Stomach (tissue), 9 donors: ENCODE results near the gene ARHGAP10. TPM values are rescaled to one million over a fixed set of nuclear protein-coding genes. Genes with fewer than 3 reads are reported as not detected.
A peak's percentile ranks its signal among the peaks of the same experiment; 100 is the strongest.

Experiments
- DNase-seq, 2 donors: peaks; one replicate each; pipeline versions ENCODE4 v3.0.0 to v3.0.0-alpha.2; 2013 to 2019
- H3K27ac ChIP-seq, 5 donors: fragments of 200-600 bp in 4 of 5; sonication (generic) in 4 of 5; one replicate each; pipeline ENCODE4 v1.5.1; 2013 to 2019; ENCODE audit warnings: mild to moderate bottlenecking in 1 of 5, moderate library complexity in 1 of 5
- H3K27me3 ChIP-seq, 3 donors: fragments of 200-600 bp; sonication (generic); one replicate each; pipeline ENCODE4 v1.5.1; 2017 to 2019; ENCODE audit warnings: mixed run types in 1 of 3
- H3K36me3 ChIP-seq, 4 donors: fragments of 200-600 bp; sonication (generic); 1 replicate in 3 of 4; 2 replicates in 1 of 4; pipeline ENCODE4 v1.5.1; 2016 to 2019
- H3K4me1 ChIP-seq, 4 donors: fragments of 200-600 bp; sonication (generic); one replicate each; pipeline ENCODE4 v1.5.1; 2016 to 2019
- H3K4me3 ChIP-seq, 4 donors: fragments of 200-600 bp; sonication (generic) in 3 of 4; one replicate each; pipeline ENCODE4 v1.5.1; 2016 to 2019; ENCODE audit warnings: mild to moderate bottlenecking in 1 of 4
- H3K9me3 ChIP-seq, 4 donors: fragments of 200-600 bp; sonication (generic); one replicate each; pipeline ENCODE4 v1.5.1; 2016 to 2019
- CTCF ChIP-seq, 7 experiments: fragments of 450-650 bp in 4 of 7; fragments of 200-600 bp in 3 of 7; sonication (generic) in 3 of 7; IDR thresholded peaks; one replicate each; pipeline ENCODE4 v1.5.1; 2016 to 2019; ENCODE audit warnings: antibody characterized with exemption in 7 of 7, control low read depth in 2 of 7, mild to moderate bottlenecking in 1 of 7
- EP300 ChIP-seq: sonication (generic); formaldehyde crosslinking; IDR thresholded peaks from one replicate; pipeline ENCODE4 v1.6.1; 2017; ENCODE audit warnings: antibody characterized with exemption
- POLR2A ChIP-seq, 4 donors: fragments of 450-650 bp; IDR thresholded peaks; one replicate each; pipeline ENCODE4 v1.6.1; 2016; ENCODE audit warnings: antibody characterized with exemption in 4 of 4, control low read depth in 2 of 4, mild to moderate bottlenecking in 1 of 4, moderate library complexity in 1 of 4
- POLR2AphosphoS5 ChIP-seq, 3 donors: sonication (generic); formaldehyde crosslinking; IDR thresholded peaks; one replicate each; pipeline ENCODE4 v1.6.1; 2016; ENCODE audit warnings: antibody characterized with exemption in 3 of 3
- WGBS, 5 donors: extraction: QIAGEN DNeasy Blood & Tissue Kit in 3 of 5; methylation state at CpG; one replicate each; pipeline versions ENCODE4 v1.1.5 to v1.1.7; 2013 to 2018; 5-methylcytosine and 5-hydroxymethylcytosine counted together
- intact Hi-C: fragments of 100-400 bp; cut with DNase I; formaldehyde crosslinking; loops from one replicate; pipeline ENCODE4 v1.15.1; 2023; ENCODE audit warnings: low total_unique reads
- polyA plus RNA-seq, 3 donors: library from polyadenylated mRNA; stranded (reverse); fragments of 200-250 nt; gene quantifications; one replicate each; pipeline ENCODE4 v1.2.3, GENCODE V29; 2013
- total RNA-seq, 5 donors: library from RNA; depleted of rRNA; stranded (reverse); fragments of >200 nt; gene quantifications; one replicate each; pipeline versions ENCODE4 v1.1.0 to v1.2.3, GENCODE V29; 2014 to 2016
- donor health status: healthy with polysubstance abuse.
- donor health status: Bipolar disorder and iron deficiency.
- donor health status: healthy.

The ARHGAP10 gene
- total and polyA plus RNA-seq, 8 donors, result 18.1 to 117 (median 43.9) TPM

- H3K36me3 ChIP-seq, result peaks cover 15 to 45% (median 37%) of the 10 kb centered on the region in 4 donors
- no peak overlapping the region for H3K4me3 ChIP-seq
- no peak for TF ChIP-seq POLR2A (IDR thresholded peaks at IDR 0.05)
- no peak for TF ChIP-seq EP300
- no peak for TF ChIP-seq POLR2AphosphoS5 (IDR thresholded peaks at IDR 0.05)
- TF ChIP-seq CTCF (IDR thresholded peaks at IDR 0.05), result no peak
- H3K27me3 ChIP-seq, result no peaks in the 10 kb centered on the region
- H3K4me1 ChIP-seq, result peaks cover 0 to 70% (median 22%) of the 10 kb centered on the region in 4 donors
- intact Hi-C loops, result no loop called here
- WGBS, 5 donors, result 69 to 86% (median 84%) methylated on average over 10 of the region's 10 CpGs
- no peak overlapping the region for H3K27ac ChIP-seq
- no peak for DNase-seq
- H3K9me3 ChIP-seq, result no peaks in the 10 kb centered on the region
Observed at GRCh38 chr4:148062301-148062950, 330.5 kb downstream of the ARHGAP10 start.

- Histone ChIP-seq H3K4me3 (no peak overlapping the region), H3K4me1 (peaks cover 0 to 71% (median 28%) of the 10 kb centered on the region in 4 donors), H3K36me3 (peaks cover 15 to 50% (median 37%) of the 10 kb centered on the region in 4 donors), H3K27ac (no peak overlapping the region), H3K9me3 (no peaks in the 10 kb centered on the region), H3K27me3 (no peaks in the 10 kb centered on the region)
- TF ChIP-seq CTCF (IDR thresholded peaks at IDR 0.05) (no peak), EP300 (no peak), POLR2A (IDR thresholded peaks at IDR 0.05) (no peak), POLR2AphosphoS5 (IDR thresholded peaks at IDR 0.05) (no peak)
- DNase-seq, result no peak
- 86 to 97% (median 96%) methylated on average over 9 of the region's 9 CpGs for WGBS, 5 donors
- intact Hi-C loops, result no loop called here
Observed at GRCh38 chr4:148064451-148064850, 332.6 kb downstream of the ARHGAP10 start.

GRCh38 chr4:148065075-148065474, 333.2 kb downstream of the ARHGAP10 start:
- Histone ChIP-seq H3K27ac (no peak overlapping the region), H3K4me1 (peaks cover 0 to 73% (median 33%) of the 10 kb centered on the region in 4 donors), H3K9me3 (no peaks in the 10 kb centered on the region), H3K27me3 (no peaks in the 10 kb centered on the region), H3K4me3 (no peak overlapping the region), H3K36me3 (peaks cover 15 to 56% (median 37%) of the 10 kb centered on the region in 4 donors)
- WGBS, 5 donors, result 55 to 86% (median 69%) methylated on average over 5 of the region's 5 CpGs
- TF ChIP-seq POLR2AphosphoS5 (IDR thresholded peaks at IDR 0.05) (peak in 1 of 3 donors; percentile 34), CTCF (IDR thresholded peaks at IDR 0.05) (no peak)
- intact Hi-C loops, result no loop called here
- peak in 1 of 2 donors; percentile 80 for DNase-seq

GRCh38 chr4:148067301-148067916, 335.5 kb downstream of the ARHGAP10 start:
- Histone ChIP-seq H3K27ac (no peak overlapping the region), H3K27me3 (no peaks in the 10 kb centered on the region), H3K4me1 (peaks cover 0 to 59% (median 27%) of the 10 kb centered on the region in 4 donors), H3K4me3 (no peak overlapping the region), H3K36me3 (peaks cover 15 to 74% (median 45%) of the 10 kb centered on the region in 4 donors), H3K9me3 (no peaks in the 10 kb centered on the region)
- no peak for DNase-seq
- TF ChIP-seq POLR2A (IDR thresholded peaks at IDR 0.05), result no peak
- no peak for TF ChIP-seq CTCF (IDR thresholded peaks at IDR 0.05)
- no peak for TF ChIP-seq POLR2AphosphoS5 (IDR thresholded peaks at IDR 0.05)
- TF ChIP-seq EP300, result no peak
- 70 to 90% (median 84%) methylated on average over 6 of the region's 6 CpGs for WGBS, 5 donors
- intact Hi-C loops, result no loop called here
